Endothelial cell of umbilical vein (primary cell): ENCODE measurements around the gene MAN1A2. TPM values are rescaled to one million over a fixed set of nuclear protein-coding genes. Genes with fewer than 3 reads are reported as not detected.

Experiments
- BruUV-seq: library from RNA; stranded (reverse); fragments of 400-500 nt; replicated peaks from 2 replicates; lab custom pipeline; 2021; lab: Mats Ljungman, UMichigan
- CTCF ChIA-PET: fragments of 300-600, 350-600 bp; sonication (Branson Sonifier 250); formaldehyde crosslinking; loops from one replicate; lab custom pipeline; 2021; ENCODE audit warnings: antibody characterized with exemption, inconsistent platforms; lab: Charles Lee
- POLR2A ChIA-PET: fragments of 300-600, 350-600 bp; sonication (Branson Sonifier 250); formaldehyde crosslinking; loops from one replicate; lab custom pipeline; 2021; ENCODE audit warnings: antibody characterized with exemption, inconsistent platforms; lab: Charles Lee
- DNase-seq: peaks from one replicate; pipeline ENCODE4 v3.0.0-alpha.2; 2011; ENCODE audit warnings: low read depth, low spot score
- FAIRE-seq: peaks from 2 replicates; lab custom pipeline; 2011; peaks lifted over from hg19 to GRCh38; lab: Jason Lieb, UNC
- H2AFZ ChIP-seq: 2 replicates; pipeline ENCODE4 v1.6.0; 2012; ENCODE audit warnings: low read depth, low read length, control low read depth, inconsistent platforms
- H3K27ac ChIP-seq: 2 replicates; pipeline ENCODE4 v1.5.1; 2011; ENCODE audit warnings: low read depth, mild to moderate bottlenecking, control low read depth, low read length, moderate library complexity; ENCODE audit not compliant: insufficient read depth
- H3K27me3 ChIP-seq, 2 experiments: 2 replicates each; pipeline versions ENCODE4 v1.6.0 to v1.6.1; 2011; ENCODE audit warnings: low read length in 2 of 2, mixed read lengths in 1 of 2; ENCODE audit not compliant: control insufficient read depth in 2 of 2, insufficient read depth in 2 of 2
- H3K36me3 ChIP-seq, 2 experiments: 2 replicates in 1 of 2; 3 replicates in 1 of 2; pipeline ENCODE4 v1.5.1; 2011; ENCODE audit warnings: low read length in 2 of 2, mild to moderate bottlenecking in 1 of 2, moderate library complexity in 1 of 2; ENCODE audit not compliant: control insufficient read depth in 2 of 2, insufficient read depth in 2 of 2; ENCODE audit errors: extremely low read depth in 1 of 2
- H3K4me1 ChIP-seq: 3 replicates; pipeline ENCODE4 v1.5.1; 2011; ENCODE audit warnings: mild to moderate bottlenecking, low read length; ENCODE audit not compliant: control insufficient read depth, insufficient read depth; ENCODE audit errors: extremely low read depth
- H3K4me2 ChIP-seq: 2 replicates; pipeline ENCODE4 v1.6.1; 2011; ENCODE audit warnings: low read length, control low read depth, mixed read lengths; ENCODE audit not compliant: insufficient read depth
- H3K4me3 ChIP-seq, 3 experiments: fragments of 200-600 bp in 1 of 3; sonication (generic), shearing (Covaris generic) in 1 of 3; replicated peaks in 1 of 3; 2 replicates each; pipeline ENCODE4 v1.5.1; 2011 to 2016; ENCODE audit warnings: control low read depth in 3 of 3, low read length in 3 of 3, mild to moderate bottlenecking in 2 of 3, inconsistent platforms in 1 of 3, low read depth in 1 of 3, moderate library complexity in 1 of 3; ENCODE audit not compliant: insufficient read depth in 1 of 3
- H3K79me2 ChIP-seq: 2 replicates; pipeline ENCODE4 v1.6.0; 2012; ENCODE audit warnings: low read length, inconsistent platforms; ENCODE audit not compliant: control insufficient read depth, insufficient read depth
- H3K9ac ChIP-seq: replicated peaks from 2 replicates; pipeline ENCODE3; 2011; ENCODE audit warnings: low read length, control low read depth; ENCODE audit not compliant: insufficient read depth; ENCODE audit errors: extremely low read depth
- H3K9me1 ChIP-seq: replicated peaks from 3 replicates; pipeline ENCODE4 v1.6.0; 2011; ENCODE audit warnings: mild to moderate bottlenecking, low read length; ENCODE audit not compliant: control insufficient read depth, insufficient read depth; ENCODE audit errors: extremely low read depth
- H3K9me3 ChIP-seq: replicated peaks from 2 replicates; pipeline ENCODE4 v1.5.1; 2012; ENCODE audit warnings: low read length, inconsistent platforms; ENCODE audit not compliant: control insufficient read depth, insufficient read depth
- H4K20me1 ChIP-seq: replicated peaks from 2 replicates; pipeline ENCODE3; 2011; ENCODE audit warnings: mild to moderate bottlenecking, low read length; ENCODE audit not compliant: control insufficient read depth, insufficient read depth; ENCODE audit errors: extremely low read depth
- CTCF ChIP-seq, 2 donors: IDR thresholded peaks; 1 replicate in 1 of 2; 2 replicates in 1 of 2; pipeline ENCODE4 v1.5.1; 2011; ENCODE audit warnings: low read length in 2 of 2, mild to moderate bottlenecking in 2 of 2, moderate library complexity in 2 of 2, control low read depth in 1 of 2, inconsistent platforms in 1 of 2, low read depth in 1 of 2; ENCODE audit not compliant: insufficient read depth in 1 of 2; ENCODE audit errors: extremely low read depth in 1 of 2
- EZH2 ChIP-seq: IDR thresholded peaks from 2 replicates; pipeline ENCODE4 v1.6.1; 2012; ENCODE audit warnings: borderline replicate concordance, low read depth, mild to moderate bottlenecking, moderate library complexity, low read length, inconsistent platforms; ENCODE audit not compliant: severe bottlenecking
- FOS ChIP-seq: IDR thresholded peaks from 2 replicates; pipeline ENCODE4 v1.6.1; 2011; ENCODE audit warnings: mild to moderate bottlenecking, low read length, moderate library complexity, borderline replicate concordance; ENCODE audit not compliant: insufficient read depth
- GATA2 ChIP-seq: IDR thresholded peaks from 2 replicates; pipeline ENCODE4 v1.7.0; 2011; ENCODE audit warnings: low read depth, mild to moderate bottlenecking, moderate library complexity, mixed read lengths, low read length; ENCODE audit not compliant: insufficient read length, insufficient read depth
- JUN ChIP-seq: IDR thresholded peaks from 2 replicates; pipeline ENCODE4 v1.6.1; 2011; ENCODE audit warnings: borderline replicate concordance, low read depth; ENCODE audit not compliant: insufficient read length, insufficient read depth
- MAX ChIP-seq: IDR thresholded peaks from 2 replicates; pipeline ENCODE4 v1.6.1; 2011; ENCODE audit not compliant: insufficient read depth, insufficient read length
- MYC ChIP-seq: IDR thresholded peaks from one replicate; pipeline ENCODE4 v1.6.1; 2011; ENCODE audit warnings: mild to moderate bottlenecking, low read depth, low read length
- POLR2A ChIP-seq: IDR thresholded peaks from 2 replicates; pipeline ENCODE4 v1.6.1; 2012; ENCODE audit warnings: low read depth, mild to moderate bottlenecking, control low read depth, low read length
- POLR2AphosphoS5 ChIP-seq: IDR thresholded peaks from 2 replicates; pipeline ENCODE4 v1.6.1; 2012; ENCODE audit warnings: low read depth, mild to moderate bottlenecking, control low read depth, low read length, moderate library complexity; ENCODE audit not compliant: insufficient read depth
- dilution Hi-C: fragments of 300-500 bp; cut with MboI; formaldehyde crosslinking; loops from one replicate; pipeline ENCODE4 v1.15.0; 2019; ENCODE audit warnings: low sequenced_read_pairs; ENCODE audit not compliant: extremely low pct_ligation_motif_present
- intact Hi-C: fragments of 100-400 bp; cut with micrococcal nuclease; formaldehyde crosslinking; loops from one replicate; pipeline ENCODE4 v1.10.0; 2022
- polyA plus RNA-seq, 4 experiments: library from polyadenylated mRNA; depleted of rRNA in 3 of 4; stranded (reverse) in 3 of 4; unstranded in 1 of 4; fragments of >200 nt; gene quantifications; 2 replicates each; pipeline versions ENCODE4 v1.2.1 to v1.2.3, GENCODE V29; 2011 to 2012; ENCODE audit warnings: missing spikeins in 1 of 4
- total RNA-seq: library from RNA; stranded (reverse); gene quantifications from 2 replicates; pipeline ENCODE4 v1.2.3, GENCODE V29; 2021

MAN1A2 gene
- total and polyA plus RNA-seq, 2 donors (not counting 3 experiments of a cell fraction or from before 2014, with no cell fraction given) = 13.5 to 36.2 TPM

GRCh38 chr1:117568999-117569398, 201.8 kb downstream of the MAN1A2 start:
- no peak overlapping the region for H2AFZ ChIP-seq
- FAIRE-seq (no peak), DNase-seq (no peak)
- TF ChIP-seq FOS (no peak), EZH2 (no peak), JUN (no peak), MAX (no peak), GATA2 (no peak), MYC (no peak)
- H3K36me3 ChIP-seq = no peaks in the 10 kb centered on the region
- no peaks in the 10 kb centered on the region for H3K9me3 ChIP-seq
- H3K9me1 ChIP-seq = no peaks in the 10 kb centered on the region
- POLR2A ChIA-PET = no interaction called here
- H3K4me3 ChIP-seq = no peak overlapping the region
- no peaks in the 10 kb centered on the region for H3K79me2 ChIP-seq
- dilution Hi-C loops (no loop called here), intact Hi-C loops (no loop called here)
- H3K27ac ChIP-seq = no peak overlapping the region
- BruUV-seq = no TSS peak
- H3K27me3 ChIP-seq = peaks cover 3 to 4% of the 10 kb centered on the region in 2 experiments
- CTCF ChIA-PET = interaction anchor here (1.1 to 1.2 kb wide), 2 partner anchors 186 to 189 kb away, joined by 4 to 7 read pairs; no protein-coding TSS in a partner anchor
- H3K4me1 ChIP-seq = no peaks in the 10 kb centered on the region
- no peak overlapping the region for H3K4me2 ChIP-seq
- H3K9ac ChIP-seq = no peak overlapping the region
- no peaks in the 10 kb centered on the region for H4K20me1 ChIP-seq

GRCh38 chr1:117569856-117570255, 202.6 kb downstream of the MAN1A2 start:
- H3K9me3 ChIP-seq = no peaks in the 10 kb centered on the region
- H3K36me3 ChIP-seq = no peaks in the 10 kb centered on the region
- no peak overlapping the region for H3K4me2 ChIP-seq
- CTCF ChIA-PET = no interaction called here
- POLR2A ChIA-PET = no interaction called here
- FAIRE-seq (no peak), DNase-seq (no peak)
- H3K9ac ChIP-seq = no peak overlapping the region
- H3K27ac ChIP-seq = no peak overlapping the region
- H3K4me3 ChIP-seq = no peak overlapping the region
- no peak overlapping the region for H2AFZ ChIP-seq
- no peaks in the 10 kb centered on the region for H3K9me1 ChIP-seq
- dilution Hi-C loops = no loop called here
- H4K20me1 ChIP-seq = no peaks in the 10 kb centered on the region
- intact Hi-C loops = no loop called here
- H3K4me1 ChIP-seq = no peaks in the 10 kb centered on the region
- BruUV-seq = no TSS peak
- TF ChIP-seq MYC (no peak), MAX (no peak), CTCF (IDR thresholded peaks at IDR 0.05; ENCODE audit: extremely low read depth in 1 of 2, insufficient read depth in 1 of 2, low read depth in 1 of 2, low read length in 2 of 2) (no peak), POLR2AphosphoS5 (no peak), FOS (no peak), JUN (no peak), EZH2 (no peak), GATA2 (no peak), POLR2A (no peak)
- H3K27me3 ChIP-seq = peaks cover 3 to 4% of the 10 kb centered on the region in 2 experiments
- H3K79me2 ChIP-seq = no peaks in the 10 kb centered on the region
